Rectal smooth muscle tissue (tissue), 1 donor: ENCODE results near the gene CSF3R.

ENCODE experiments used
- H3K27ac ChIP-seq: one replicate; pipeline ENCODE4 v1.7.0; 2013; ENCODE audit warnings: low read depth, low read length, inconsistent platforms
- H3K27me3 ChIP-seq: one replicate; pipeline ENCODE4 v1.7.0; 2013; ENCODE audit warnings: low read length; ENCODE audit not compliant: control insufficient read depth, insufficient read depth
- H3K36me3 ChIP-seq: one replicate; pipeline ENCODE4 v1.7.0; 2013; ENCODE audit warnings: low read length; ENCODE audit not compliant: control insufficient read depth, insufficient read depth
- H3K4me1 ChIP-seq: one replicate; pipeline ENCODE4 v1.7.0; 2013; ENCODE audit warnings: low read length; ENCODE audit not compliant: control insufficient read depth, insufficient read depth
- H3K4me3 ChIP-seq: one replicate; pipeline ENCODE4 v1.7.0; 2013; ENCODE audit warnings: low read length
- H3K9ac ChIP-seq: one replicate; pipeline ENCODE4 v1.7.0; 2013; ENCODE audit warnings: low read length

Gene CSF3R

GRCh38 chr1:36456391-36456928 lies 26.3 kb downstream of the CSF3R start:
- Histone ChIP-seq H3K4me3 (no peak overlapping the region), H3K27me3 (no peaks in the 10 kb centered on the region), H3K9ac (no peak overlapping the region), H3K27ac (no peak overlapping the region), H3K4me1 (no peaks in the 10 kb centered on the region), H3K36me3 (peaks cover 20% of the 10 kb centered on the region)

- no peaks in the 10 kb centered on the region for H3K27me3 ChIP-seq
- H3K36me3 ChIP-seq = peaks cover 18% of the 10 kb centered on the region
- peaks cover 3% of the 10 kb centered on the region for H3K4me1 ChIP-seq
- H3K4me3 ChIP-seq = no peak overlapping the region
- H3K9ac ChIP-seq = no peak overlapping the region
- H3K27ac ChIP-seq = no peak overlapping the region
These were observed 27.3 kb downstream of the CSF3R start for GRCh38 chr1:36455386-36455785.

- H3K9ac ChIP-seq = no peak overlapping the region
These were observed 28.9 kb downstream of the CSF3R start for GRCh38 chr1:36453600-36454388.

DNA sequence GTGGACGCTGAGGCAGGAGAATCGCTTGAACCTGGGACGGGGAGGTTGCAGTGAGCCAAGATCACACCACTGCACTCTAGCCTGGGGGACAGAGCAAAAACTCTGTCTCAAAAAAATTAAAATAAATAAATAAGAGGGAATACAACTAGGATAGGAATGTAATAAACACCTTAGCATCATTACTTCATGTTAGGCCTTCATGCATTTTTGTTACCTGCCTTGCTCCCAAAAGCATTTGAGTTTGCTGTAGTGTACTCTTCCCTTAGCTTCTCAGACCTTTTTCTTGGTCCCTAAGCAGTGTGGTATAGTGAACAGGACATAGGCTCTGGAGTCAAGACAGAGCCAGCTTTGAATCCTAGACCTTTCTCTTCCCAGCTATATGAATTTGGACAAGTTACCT lies 29.7 kb downstream of the CSF3R start:
- peaks cover 13% of the 10 kb centered on the region for H3K36me3 ChIP-seq
- no peaks in the 10 kb centered on the region for H3K27me3 ChIP-seq
- H3K27ac ChIP-seq = no peak overlapping the region
- H3K9ac ChIP-seq = no peak overlapping the region
- H3K4me3 ChIP-seq = no peak overlapping the region
- peaks cover 3% of the 10 kb centered on the region for H3K4me1 ChIP-seq

More at GRCh38 chr1:36453600-36454388, 28.9 kb downstream of the CSF3R start:
- Histone ChIP-seq H3K27me3 (no peaks in the 10 kb centered on the region), H3K27ac (no peak overlapping the region), H3K4me3 (no peak overlapping the region), H3K4me1 (peaks cover 3% of the 10 kb centered on the region), H3K36me3 (peaks cover 13% of the 10 kb centered on the region)

DNA sequence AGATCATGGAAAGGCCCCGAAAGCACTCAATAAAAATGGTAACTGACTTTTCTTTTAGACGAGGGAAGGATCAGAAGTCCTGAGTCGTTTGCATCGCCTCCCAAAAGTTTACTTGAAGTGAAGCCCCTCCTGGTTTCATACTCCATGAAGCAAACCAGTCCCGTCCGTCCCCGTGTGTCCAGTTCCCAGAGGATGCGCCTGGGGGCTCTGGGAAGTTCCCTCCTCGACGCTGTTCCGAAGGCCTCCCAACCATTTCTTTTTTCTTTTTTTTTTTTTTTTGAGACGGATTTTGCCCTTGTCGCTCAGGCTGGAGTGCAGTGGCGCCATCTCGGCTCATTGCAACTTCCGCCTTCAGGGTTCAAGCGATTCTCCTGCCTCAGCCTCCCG lies 31.8 kb downstream of the CSF3R start:
- peaks cover 3% of the 10 kb centered on the region for H3K4me1 ChIP-seq
- peak overlapping the region; percentile 54 for H3K9ac ChIP-seq
- peak overlapping the region; percentile 87 for H3K27ac ChIP-seq
- H3K4me3 ChIP-seq = peak overlapping the region; percentile 77
- H3K36me3 ChIP-seq = peaks cover 7% of the 10 kb centered on the region
- H3K27me3 ChIP-seq = no peaks in the 10 kb centered on the region

GRCh38 chr1:36450270-36450918 lies 32.3 kb downstream of the CSF3R start, which contains the start of gene OSCP1:
OSCP1 (minus strand) TSS chr1:36450451; CDS start chr1:36450369, 82 bp downstream.
- peaks cover 3% of the 10 kb centered on the region for H3K4me1 ChIP-seq
- peak within 1 kb of the TSS; percentile 77 for H3K4me3 ChIP-seq
- H3K27me3 ChIP-seq = no peaks in the 10 kb centered on the region

GRCh38 chr1:36448530-36449056 lies 34.1 kb downstream of the CSF3R start:
- Histone ChIP-seq H3K27ac (no peak overlapping the region), H3K27me3 (no peaks in the 10 kb centered on the region), H3K36me3 (no peaks in the 10 kb centered on the region), H3K4me1 (peaks cover 3% of the 10 kb centered on the region), H3K4me3 (no peak overlapping the region), H3K9ac (no peak overlapping the region)

More at GRCh38 chr1:36450270-36450918, 32.3 kb downstream of the CSF3R start, which contains the start of gene OSCP1:
- peak within 1 kb of the TSS; percentile 87 for H3K27ac ChIP-seq
- peaks cover 4% of the 10 kb centered on the region for H3K36me3 ChIP-seq
- peak within 1 kb of the TSS; percentile 54 for H3K9ac ChIP-seq

DNA sequence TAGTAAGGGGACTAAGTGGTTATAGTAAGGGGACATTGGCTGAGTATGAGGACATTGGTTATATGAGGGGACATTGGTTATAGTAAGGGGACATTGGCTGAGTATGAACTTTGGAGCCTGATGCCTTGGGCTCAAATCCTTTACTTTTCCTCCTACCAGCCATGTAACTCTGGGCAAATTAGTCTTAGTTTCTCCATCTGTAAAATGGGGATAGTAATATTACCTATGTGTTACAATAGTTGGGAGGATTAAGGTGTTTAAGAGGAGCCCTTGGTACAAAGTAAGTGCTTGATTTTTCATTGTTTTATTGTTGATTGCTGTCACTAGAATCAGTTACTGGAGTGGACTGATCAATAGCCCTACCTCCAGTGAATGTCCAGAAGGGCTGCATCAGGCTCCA lies 35.3 kb downstream of the CSF3R start:
- H3K27me3 ChIP-seq = no peaks in the 10 kb centered on the region
- peaks cover 3% of the 10 kb centered on the region for H3K4me1 ChIP-seq
- no peaks in the 10 kb centered on the region for H3K36me3 ChIP-seq
- H3K4me3 ChIP-seq = no peak overlapping the region
- H3K27ac ChIP-seq = no peak overlapping the region
- H3K9ac ChIP-seq = no peak overlapping the region

- no peak overlapping the region for H3K9ac ChIP-seq
These were observed 36.0 kb downstream of the CSF3R start for GRCh38 chr1:36446746-36447145.

DNA sequence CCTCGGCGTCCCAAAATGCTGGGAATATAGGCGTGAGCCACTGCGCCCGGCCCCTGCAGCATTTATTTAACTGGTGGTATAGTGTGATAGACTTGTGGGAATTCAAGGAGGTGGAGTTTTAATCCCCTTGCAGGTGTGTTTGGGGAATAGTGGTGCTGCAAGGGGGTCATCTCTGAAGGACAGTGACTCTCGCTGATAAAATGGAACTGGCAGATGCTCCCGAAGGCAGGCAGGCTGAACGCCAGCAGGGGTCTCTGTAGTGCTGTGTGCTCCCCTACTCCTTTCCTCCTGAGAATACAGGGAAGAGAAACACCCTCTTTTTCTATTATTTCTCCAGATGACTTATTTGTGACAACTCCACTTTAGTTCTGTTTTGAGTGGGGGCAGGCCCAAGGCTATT lies 36.4 kb downstream of the CSF3R start:
- Histone ChIP-seq H3K4me1 (peaks cover 3% of the 10 kb centered on the region), H3K27me3 (no peaks in the 10 kb centered on the region), H3K4me3 (no peak overlapping the region), H3K36me3 (no peaks in the 10 kb centered on the region), H3K9ac (no peak overlapping the region), H3K27ac (no peak overlapping the region)

More at GRCh38 chr1:36446746-36447145, 36.0 kb downstream of the CSF3R start:
- Histone ChIP-seq H3K27me3 (no peaks in the 10 kb centered on the region), H3K4me1 (peaks cover 3% of the 10 kb centered on the region), H3K4me3 (no peak overlapping the region), H3K36me3 (no peaks in the 10 kb centered on the region), H3K27ac (no peak overlapping the region)

DNA sequence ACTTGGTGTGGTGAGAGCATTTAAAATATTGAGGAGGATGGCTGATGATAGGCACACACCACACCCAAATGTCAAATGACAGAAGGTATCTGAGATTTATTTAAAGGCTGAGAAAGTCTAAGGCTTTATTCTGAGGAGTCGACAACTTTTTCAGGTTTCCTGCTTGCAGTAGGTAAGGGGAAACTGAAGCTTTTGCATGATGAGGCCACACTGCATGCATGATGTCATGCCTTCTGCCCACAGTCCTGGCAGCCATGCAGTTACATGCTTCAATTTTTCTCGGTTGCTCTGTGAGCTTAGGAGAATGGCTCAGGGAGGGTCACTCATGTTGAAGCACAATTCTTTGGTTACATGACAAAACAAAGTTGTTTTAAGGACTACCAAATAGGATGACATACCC lies 39.4 kb downstream of the CSF3R start:
- Histone ChIP-seq H3K27ac (no peak overlapping the region), H3K4me1 (no peaks in the 10 kb centered on the region), H3K9ac (no peak overlapping the region), H3K4me3 (no peak overlapping the region), H3K27me3 (no peaks in the 10 kb centered on the region), H3K36me3 (no peaks in the 10 kb centered on the region)

DNA sequence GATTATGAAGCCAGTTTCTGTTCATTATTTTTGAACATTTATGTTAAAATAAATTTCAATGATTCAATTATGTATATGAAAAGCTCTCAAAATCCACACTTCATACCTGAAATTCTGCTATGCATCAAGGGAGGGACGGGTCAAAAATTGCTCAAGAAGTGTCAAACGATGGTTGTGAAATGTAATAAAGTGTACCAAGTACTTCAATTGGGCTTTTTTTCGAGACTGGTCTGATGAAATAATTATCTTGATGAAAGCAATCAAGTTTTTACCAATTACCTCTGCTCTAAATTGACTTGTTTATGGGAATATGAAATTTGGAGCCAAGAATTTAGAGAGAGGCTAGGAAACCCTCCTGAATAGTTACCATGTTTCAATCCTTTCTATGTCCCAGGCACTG lies 40.4 kb downstream of the CSF3R start:
- H3K27me3 ChIP-seq = no peaks in the 10 kb centered on the region
- H3K4me1 ChIP-seq = no peaks in the 10 kb centered on the region
- no peak overlapping the region for H3K4me3 ChIP-seq
- no peaks in the 10 kb centered on the region for H3K36me3 ChIP-seq
- H3K9ac ChIP-seq = no peak overlapping the region
- no peak overlapping the region for H3K27ac ChIP-seq
